ENCODE measurements around the gene RNF166. TPM values are rescaled to one million over a fixed set of nuclear protein-coding genes. Genes with fewer than 3 reads are reported as not detected.

Gene RNF166
- total RNA-seq, 1 experiment from 2014 or later = 26.5 TPM

- H3K4me3 Mint-ChIP-seq = no peak overlapping the region
- H3K79me1 ChIP-seq (ENCODE audit: insufficient read depth, low read depth, low read length, poor library complexity, severe bottlenecking) = no peaks in the 10 kb centered on the region
- no peaks in the 10 kb centered on the region for H3K9me3 ChIP-seq (ENCODE audit: control insufficient read depth, low read depth, low read length)
- no peaks in the 10 kb centered on the region for H3K27me3 Mint-ChIP-seq (ENCODE audit: low read depth)
- no peak overlapping the region for H3K14ac ChIP-seq (ENCODE audit: insufficient read depth, low read length)
- no peaks in the 10 kb centered on the region for H4K20me1 ChIP-seq (ENCODE audit: control insufficient read depth, insufficient read depth, insufficient read length)
- TF ChIP-seq CTCF (conservative IDR thresholded peaks at IDR 0.05) = peak; percentile 96
- H2BK20ac ChIP-seq (ENCODE audit: low read depth, low read length, poor library complexity, severe bottlenecking) = no peak overlapping the region
- peak; percentile 87 for DNase-seq
- no peaks in the 10 kb centered on the region for H3K27me3 ChIP-seq (ENCODE audit: insufficient read depth, low read length)
- no peak overlapping the region for H3K56ac ChIP-seq (ENCODE audit: insufficient read length, low read depth, low read length)
- no peak overlapping the region for H4K8ac ChIP-seq (replicated peaks; ENCODE audit: insufficient read length, low read depth, low read length)
- H2BK120ac ChIP-seq (ENCODE audit: low read depth, low read length, poor library complexity, severe bottlenecking) = no peak overlapping the region
- no peak overlapping the region for H3K9ac ChIP-seq (ENCODE audit: extremely low read depth, insufficient read length, low read length)
- H3K4me1 Mint-ChIP-seq = peaks cover 0 to 20% of the 10 kb centered on the region in 2 experiments; a peak in 2 of 4 replicates
- H3K4me1 ChIP-seq (ENCODE audit: insufficient read depth, low read length) = no peaks in the 10 kb centered on the region
- H3K23ac ChIP-seq (ENCODE audit: insufficient read length, low read depth, low read length) = no peak overlapping the region
- no peak overlapping the region for H3K27ac Mint-ChIP-seq
- H2AFZ ChIP-seq (ENCODE audit: low read length) = no peak overlapping the region
- H3K23me2 ChIP-seq (ENCODE audit: insufficient read length, low read depth, low read length, poor library complexity, severe bottlenecking) = no peaks in the 10 kb centered on the region
- H3K9me3 Mint-ChIP-seq = no peaks in the 10 kb centered on the region
- no peak overlapping the region for H2BK5ac ChIP-seq (ENCODE audit: insufficient read length, low read length)
- no peak overlapping the region for H3K4me2 ChIP-seq (ENCODE audit: insufficient read depth, insufficient read length, low read length)
- H4K5ac ChIP-seq (ENCODE audit: insufficient read length, low read depth, low read length) = no peak overlapping the region
- H3K4ac ChIP-seq (ENCODE audit: low read depth, low read length) = no peak overlapping the region
- no peak overlapping the region for H3T11ph ChIP-seq (ENCODE audit: low read length)
- no peak overlapping the region for H4K91ac ChIP-seq (ENCODE audit: insufficient read length, low read depth, low read length)
- no peak overlapping the region for H3K27ac ChIP-seq (ENCODE audit: insufficient read length, low read depth, low read length)
- H3K79me2 ChIP-seq (ENCODE audit: insufficient read depth, low read length) = no peaks in the 10 kb centered on the region
- H3K18ac ChIP-seq (ENCODE audit: insufficient read length, low read depth, low read length) = no peak overlapping the region
- WGBS (ENCODE audit: extremely low coverage, insufficient read length, low lambda C conversion rate) = no CpG with 5 or more reads among the region's 32 CpGs
- no peaks in the 10 kb centered on the region; a peak in 1 of 7 replicates for H3K36me3 Mint-ChIP-seq (ENCODE audit: insufficient read depth in 1 of 3, low read depth in 3 of 3)
- H2BK15ac ChIP-seq (ENCODE audit: low read depth, low read length) = no peak overlapping the region
- no peak overlapping the region for H2AK5ac ChIP-seq (ENCODE audit: insufficient read length, low read length)
- H2BK12ac ChIP-seq (ENCODE audit: insufficient read length, low read depth, low read length) = no peak overlapping the region
These were observed 37.7 kb upstream of the RNF166 start for GRCh38 chr16:88743693-88744576.

Measured in H9 (cell line).